Fibroblast of skin of right biceps (primary cell): ENCODE data around the gene TMEM101.
"Not testable (repeated sequence)": the region's sequence is repeated elsewhere in the genome, so short reads cannot be mapped to it uniquely, and the experiment has no call there.

Experiments used
- DNase-seq: peaks from one replicate; pipeline ENCODE4 v3.0.0-alpha.2; 2013

TMEM101 gene

DNA sequence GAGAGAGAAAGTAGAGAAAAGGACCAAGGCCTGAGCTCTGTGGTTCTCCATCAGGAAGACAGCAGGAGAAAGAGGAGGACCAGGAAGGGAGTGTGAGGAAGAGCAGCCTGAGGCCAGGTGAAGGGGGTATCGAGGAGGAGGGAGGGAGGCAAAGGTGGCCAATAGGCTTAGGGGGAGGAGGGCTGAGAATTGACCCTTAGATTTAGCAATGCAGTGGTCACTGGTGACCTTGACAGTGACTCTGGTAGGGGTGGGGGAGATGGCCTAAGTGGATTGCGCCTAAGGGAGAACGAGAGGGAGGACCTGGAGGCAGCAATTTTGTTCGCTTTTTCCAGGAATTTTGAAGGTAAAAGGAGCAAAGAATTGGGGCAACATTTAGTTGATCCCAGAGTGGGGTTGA, 15.7 kb downstream of the TMEM101 start:
- DNase-seq: no peak

DNA sequence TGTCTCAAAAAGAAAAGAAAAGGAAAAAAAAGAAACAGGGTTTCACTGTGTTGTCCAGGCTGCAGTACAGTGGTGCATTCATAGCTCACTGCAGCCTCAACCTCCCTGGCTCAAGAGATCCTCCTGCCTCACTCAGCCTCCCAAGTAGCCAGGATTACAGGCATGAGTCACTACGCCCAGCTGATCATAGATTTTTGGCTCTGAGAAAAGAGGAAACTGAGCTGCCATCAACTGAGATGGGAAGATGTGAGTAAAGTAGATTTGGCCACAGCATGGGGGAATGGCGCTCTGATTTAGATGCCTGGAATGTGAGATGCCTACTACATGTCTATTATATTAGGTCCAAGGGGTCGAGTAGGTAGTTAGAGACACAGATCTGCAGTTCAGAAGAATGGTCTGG, 16.2 kb downstream of the TMEM101 start:
- DNase-seq: peak; percentile 80

DNA sequence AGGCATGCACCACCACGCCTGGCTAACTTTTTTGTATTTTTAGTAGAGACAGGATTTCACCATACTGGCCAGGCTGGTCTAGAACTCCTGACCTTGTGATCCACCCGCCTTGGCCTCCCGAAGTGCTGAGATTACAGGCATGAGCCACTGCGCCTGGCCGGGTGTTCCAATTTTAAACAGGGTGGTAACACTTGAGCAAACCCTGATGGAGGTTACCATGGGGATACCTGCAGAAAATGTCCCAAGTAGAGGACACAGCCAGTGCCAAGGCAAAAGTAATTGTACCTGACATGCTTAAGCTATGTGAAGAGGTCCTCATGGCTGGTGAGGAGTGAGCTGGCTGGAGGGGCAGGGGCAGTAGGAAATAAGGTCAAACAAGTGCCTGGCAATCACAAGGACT, 17.6 kb downstream of the TMEM101 start:
- not testable (repeated sequence) for DNase-seq

DNA sequence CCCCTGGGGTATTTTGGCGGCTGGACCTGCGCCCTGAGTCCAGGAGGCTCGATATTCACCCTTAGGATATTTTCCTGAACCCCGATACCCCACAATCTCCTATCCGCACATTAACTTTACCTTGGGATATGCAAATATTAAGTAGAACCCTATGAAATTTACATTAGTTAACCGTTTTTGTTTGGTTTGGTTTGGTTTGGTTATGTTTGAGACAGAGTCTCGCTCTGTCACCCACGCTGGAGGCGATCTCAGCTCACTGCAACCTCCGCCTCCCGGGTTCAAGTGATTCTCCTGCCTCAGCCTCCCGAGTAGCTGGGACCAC, 19.7 kb downstream of the TMEM101 start:
- DNase-seq: no peak

DNA sequence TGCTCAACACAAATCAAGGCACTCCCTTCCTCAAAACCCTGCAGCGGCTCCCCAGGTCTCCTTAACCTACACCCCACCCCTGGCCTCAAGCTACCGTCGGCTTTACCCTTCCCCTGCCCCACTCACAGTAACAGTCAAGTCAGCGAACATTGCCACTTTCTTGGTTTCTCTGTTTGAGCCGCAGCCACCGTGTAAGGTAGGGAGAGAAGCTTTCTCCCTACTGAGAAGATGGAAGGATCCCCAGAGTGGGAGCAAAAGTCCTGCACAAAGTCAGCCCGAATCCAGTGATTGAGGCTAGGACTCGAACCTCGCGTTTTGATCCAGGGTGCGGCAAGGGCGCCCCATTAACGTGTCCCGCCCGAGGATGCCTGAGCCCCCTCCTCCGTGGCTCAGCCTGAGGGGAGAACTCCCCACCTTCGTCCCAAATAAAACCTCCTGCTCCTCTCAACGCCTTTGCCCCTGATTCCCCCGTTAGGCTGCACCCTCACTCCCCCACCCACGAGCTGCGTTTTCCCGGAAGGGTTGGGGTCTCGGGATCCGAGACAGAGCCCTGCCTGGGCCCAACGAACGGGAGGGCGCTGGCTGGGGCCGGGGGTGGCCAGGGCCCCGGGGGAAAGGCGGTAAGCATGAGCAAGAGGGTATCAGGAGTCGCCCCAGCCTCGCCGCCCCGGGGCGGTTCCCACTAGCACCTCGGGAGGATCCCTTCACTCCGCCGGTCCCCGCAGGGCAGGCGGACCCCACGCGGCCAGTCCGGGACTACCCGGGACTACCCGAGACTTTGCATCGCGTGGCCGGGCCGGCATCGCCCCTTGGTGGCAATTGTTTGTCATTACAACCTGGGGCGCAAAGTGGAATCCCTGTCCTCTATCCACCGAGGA, 20.3 kb downstream of the TMEM101 start:
- peak; percentile 65 for DNase-seq

DNA sequence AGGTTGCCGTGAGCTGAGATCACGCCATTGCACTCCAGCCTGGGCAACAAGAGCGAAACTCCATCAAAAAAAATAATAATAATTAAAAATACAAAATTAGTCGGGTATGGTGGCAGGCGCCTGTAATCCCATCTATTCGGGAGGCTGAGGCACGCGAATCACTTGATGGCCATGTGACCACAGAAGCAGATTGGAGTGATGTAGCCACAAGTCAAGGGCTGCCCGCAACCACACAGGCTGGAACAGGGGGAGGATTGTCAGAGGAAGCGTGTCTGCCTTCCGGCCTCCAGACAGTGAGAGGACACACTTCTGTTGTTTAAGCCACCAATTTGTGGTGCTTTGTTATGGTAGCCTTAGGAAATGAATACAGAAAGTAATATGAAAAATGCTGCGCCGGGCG, 22.1 kb downstream of the TMEM101 start:
- no peak for DNase-seq

DNA sequence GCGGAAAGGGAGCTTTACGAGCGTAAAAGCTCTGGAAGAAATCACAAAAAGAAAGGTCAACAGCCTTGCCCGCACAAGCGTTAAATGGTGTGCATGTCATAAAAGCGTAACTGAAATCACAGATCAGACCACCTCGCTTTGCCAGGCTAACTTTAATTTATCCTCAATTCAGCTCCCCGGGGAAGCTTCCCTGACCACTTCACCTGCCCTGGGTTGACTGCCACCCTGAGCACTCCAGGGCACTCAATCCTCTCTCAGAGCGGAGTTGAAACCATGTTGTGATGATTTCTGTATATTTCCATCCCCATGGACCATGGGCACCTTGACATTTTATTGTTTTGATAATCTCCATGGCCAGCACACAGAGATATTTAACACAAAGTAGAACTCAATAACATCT, 26.5 kb downstream of the TMEM101 start:
- no peak for DNase-seq

DNA sequence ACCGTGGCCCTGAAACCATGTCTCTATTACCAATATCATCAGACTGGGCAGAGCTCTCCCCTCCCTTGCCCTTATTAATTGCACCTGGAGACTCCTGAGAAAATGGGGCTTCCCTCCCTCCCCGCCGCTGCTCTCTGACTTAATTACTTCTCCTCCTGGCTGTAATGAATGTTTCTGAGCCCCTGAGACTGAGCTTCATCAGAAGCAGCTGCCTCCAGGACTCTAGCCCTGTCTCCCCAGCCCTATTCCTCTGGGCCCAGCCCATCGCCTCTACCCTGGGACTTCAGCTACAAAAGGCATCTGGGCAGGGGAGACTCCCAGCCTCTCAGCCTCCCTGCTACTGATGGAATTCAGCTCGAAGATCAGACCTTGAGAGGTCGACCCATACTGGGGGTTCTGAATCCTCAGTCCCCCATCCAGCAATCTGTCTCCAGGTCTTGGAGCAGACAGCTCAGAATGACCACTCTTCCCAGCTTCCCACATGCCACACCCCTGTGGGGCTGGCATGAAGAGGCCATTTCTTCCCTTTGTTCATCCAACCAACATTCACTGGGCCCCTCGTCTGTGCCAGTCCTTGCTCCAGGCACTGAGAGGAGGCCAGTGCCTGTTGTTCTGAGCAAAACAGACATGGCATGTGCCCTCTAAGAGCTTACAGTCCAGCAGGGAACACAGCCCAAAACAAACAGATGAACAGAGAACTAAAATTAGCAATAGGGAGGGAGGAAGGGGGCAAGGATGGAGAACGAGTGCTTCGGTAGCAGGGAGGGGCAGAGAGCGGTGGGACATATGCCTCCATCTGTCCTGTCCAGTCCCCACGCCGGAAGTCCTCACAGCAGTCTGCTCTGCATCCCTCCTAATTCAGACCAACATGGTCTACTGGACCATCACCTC, 27.4 kb downstream of the TMEM101 start:
- no peak for DNase-seq

DNA sequence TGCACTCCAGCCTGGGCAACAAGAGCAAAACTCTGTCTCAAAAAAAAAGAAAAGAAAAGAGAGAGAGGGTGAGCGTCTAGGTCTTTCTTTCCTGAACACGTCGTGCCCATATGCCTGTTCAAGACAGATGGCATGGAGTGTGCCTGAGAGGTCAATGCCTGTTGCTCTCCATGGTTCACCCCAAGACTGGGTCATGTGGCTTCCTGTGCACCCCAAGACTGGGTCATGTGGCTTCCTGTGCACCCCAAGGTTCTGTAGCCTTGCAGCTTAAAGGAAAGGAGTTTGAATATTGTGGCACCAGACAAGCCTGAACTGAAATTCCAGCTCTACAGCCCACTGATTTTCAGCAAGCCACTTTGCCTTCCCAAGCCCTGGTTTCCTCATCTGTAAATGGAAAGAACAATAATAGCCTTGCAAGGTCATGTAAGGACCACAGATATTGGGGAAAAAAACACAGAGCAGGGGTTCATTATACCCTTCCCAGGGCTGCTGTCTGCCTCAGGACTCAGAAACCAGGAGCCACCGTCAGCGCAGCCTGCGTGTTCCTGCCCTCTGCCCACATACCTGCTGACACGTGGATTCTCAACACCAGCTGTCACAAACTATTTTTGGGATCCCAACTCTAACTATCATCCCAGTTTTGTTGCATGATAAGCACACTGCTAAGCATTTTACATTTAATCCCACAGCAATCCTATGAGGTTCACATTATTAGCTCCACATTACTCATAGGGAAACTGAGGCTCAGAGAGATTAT, 28.4 kb downstream of the TMEM101 start:
- no peak for DNase-seq

DNA sequence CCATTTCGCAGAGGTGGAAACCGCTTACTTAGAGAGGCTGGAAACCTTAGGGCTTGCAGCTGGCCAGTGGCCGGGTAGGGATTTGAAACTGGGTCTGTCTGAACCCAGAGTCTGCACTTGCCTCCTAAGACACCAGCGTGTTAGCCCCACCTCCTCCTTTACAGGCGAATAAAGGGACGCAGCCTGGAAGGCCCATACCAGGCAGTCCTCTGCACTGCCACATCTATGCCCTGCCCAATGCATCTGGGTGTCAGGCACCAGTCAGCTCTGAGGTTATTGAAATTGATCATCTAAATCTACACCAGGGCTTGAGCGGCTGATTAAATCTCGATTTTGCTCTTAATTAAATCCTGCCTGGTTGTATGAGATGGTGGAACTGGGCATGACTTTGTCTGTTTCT, 30.2 kb downstream of the TMEM101 start:
- DNase-seq: no peak

DNA sequence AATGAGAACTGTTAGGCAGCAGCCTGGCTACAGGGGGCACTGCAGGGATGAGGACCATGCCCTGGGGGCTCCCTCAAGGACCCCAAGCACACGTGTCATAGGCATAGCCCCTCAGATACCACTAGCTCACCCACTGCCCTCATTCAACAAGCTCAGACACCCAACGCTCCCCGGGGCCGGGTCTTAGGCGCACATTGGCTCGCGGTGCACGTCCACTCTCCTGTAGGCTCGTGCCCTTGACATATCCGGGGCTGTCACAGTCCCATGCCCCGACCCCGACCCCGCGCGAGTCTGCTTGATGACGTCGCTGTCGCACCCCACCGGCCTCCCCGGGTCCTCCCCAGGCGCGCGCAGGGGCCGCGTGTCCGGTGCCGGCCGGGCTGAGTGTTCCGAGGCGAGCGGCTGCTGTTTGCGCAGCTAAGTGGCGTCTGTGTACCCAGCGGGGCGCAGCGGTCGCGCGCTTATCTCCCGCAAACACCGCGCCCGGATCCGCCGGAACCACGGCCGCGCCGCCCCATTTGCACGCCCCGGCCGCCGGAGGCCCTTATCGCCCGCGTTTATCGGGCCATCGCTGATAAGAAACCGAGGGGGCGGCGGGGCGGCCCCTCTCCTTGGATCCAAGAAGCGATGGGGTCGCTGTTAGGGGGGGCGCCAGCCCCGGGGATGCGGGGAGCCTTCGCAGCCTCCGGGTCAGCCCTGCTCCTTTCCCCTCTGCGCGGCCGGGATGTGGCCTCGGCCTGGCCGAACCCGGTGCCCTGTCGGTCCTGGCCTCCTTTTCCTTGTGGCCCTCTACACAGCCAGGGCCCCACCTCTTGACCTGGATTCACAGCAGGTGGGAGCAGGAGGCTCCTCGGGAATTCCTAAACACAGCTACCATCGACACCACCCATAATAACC, 31.0 kb downstream of the TMEM101 start:
- no peak for DNase-seq

DNA sequence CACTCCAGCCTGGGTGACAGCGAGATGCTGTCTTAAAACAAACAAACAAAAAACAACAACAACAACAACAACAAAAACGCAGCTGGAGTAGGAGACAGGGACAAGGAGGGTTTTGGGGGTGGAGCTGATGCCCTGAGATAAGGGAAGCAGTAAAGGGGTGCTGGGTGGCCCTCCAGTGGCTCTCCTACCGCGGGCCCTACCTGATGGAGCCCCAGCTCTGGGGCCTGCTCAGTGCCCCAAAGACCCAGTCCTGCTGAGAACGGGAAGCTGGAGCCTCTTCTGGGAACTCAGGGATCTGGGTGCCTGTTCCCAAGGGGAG, 31.6 kb downstream of the TMEM101 start:
- DNase-seq: no peak

DNA sequence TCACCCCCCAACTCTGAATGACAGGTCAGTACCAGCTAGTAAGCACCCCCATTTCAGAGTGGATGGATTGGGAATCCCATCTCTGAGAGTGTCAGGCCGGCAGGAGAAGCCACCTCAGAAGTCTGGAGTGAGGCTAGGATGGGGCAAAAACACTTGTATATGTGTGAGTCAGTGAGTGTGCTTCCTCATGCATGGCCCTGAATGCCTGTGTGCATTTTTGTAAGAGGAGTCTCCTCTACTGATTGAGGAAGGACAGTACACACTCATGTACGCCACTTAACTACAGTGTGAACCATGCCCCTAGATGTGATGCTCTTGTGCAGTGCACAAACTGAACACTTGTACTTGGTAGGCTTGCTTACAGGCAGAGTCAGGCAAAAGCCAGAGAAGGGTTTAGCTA, 32.6 kb downstream of the TMEM101 start:
- DNase-seq: no peak

DNA sequence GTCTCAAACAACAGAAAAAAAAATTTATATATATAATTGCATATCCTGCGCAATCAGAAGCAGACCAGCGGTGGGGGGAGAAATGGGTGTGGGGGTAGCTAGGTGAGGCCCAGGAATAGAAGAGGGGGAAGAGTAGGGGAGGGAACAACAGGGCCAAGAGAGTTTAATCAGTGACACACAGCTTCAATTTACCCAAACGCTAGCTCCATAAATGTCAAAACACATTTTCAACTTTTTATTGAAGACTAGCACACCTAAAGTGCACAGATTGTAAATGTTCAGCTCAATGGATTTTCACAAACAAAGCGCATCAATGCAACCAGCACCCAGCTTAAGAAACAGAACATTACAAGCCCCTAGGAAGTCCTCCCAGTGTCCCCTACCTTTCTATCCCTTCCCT, 35.1 kb downstream of the TMEM101 start:
- no peak for DNase-seq

DNA sequence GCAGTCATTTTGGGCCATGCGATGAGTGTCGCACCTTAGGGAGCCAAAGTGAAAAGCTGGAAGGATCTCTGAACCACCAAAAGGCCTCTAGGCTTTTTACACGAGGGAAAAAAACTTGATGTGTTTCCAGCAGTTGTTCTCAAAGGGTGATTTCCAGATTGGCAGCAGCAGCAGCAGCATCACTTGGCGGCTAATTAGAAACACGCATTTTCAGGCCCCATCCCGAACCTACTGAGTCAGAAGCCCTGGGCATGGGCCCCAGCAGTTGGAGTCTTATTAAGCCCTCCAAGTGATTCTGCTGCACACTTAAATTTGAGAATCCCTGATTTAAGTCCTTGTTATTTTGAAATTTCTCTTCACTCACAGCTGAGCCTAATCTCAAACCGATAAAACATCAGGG, 35.8 kb downstream of the TMEM101 start:
- peak; percentile 36 for DNase-seq

DNA sequence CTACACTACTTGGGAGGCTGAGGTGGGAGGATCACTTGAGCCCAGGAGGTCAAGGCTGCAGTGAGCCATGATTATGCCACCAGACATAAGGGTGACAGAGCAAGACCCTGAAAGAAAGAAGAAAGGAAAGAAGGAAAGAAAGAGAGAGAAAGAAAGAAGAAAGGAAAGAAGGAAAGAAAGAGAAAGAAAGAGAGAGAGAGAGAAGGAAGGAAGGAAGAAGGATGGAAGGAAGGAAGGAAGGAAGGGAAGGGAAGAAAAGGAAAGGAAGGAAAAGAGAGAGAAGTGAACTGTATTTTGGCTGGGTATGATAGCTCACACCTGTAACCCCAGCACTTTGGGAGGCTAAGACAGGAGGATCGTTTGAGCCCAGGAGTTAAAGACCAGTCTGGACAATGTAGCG, 36.7 kb downstream of the TMEM101 start:
- DNase-seq: no peak

DNA sequence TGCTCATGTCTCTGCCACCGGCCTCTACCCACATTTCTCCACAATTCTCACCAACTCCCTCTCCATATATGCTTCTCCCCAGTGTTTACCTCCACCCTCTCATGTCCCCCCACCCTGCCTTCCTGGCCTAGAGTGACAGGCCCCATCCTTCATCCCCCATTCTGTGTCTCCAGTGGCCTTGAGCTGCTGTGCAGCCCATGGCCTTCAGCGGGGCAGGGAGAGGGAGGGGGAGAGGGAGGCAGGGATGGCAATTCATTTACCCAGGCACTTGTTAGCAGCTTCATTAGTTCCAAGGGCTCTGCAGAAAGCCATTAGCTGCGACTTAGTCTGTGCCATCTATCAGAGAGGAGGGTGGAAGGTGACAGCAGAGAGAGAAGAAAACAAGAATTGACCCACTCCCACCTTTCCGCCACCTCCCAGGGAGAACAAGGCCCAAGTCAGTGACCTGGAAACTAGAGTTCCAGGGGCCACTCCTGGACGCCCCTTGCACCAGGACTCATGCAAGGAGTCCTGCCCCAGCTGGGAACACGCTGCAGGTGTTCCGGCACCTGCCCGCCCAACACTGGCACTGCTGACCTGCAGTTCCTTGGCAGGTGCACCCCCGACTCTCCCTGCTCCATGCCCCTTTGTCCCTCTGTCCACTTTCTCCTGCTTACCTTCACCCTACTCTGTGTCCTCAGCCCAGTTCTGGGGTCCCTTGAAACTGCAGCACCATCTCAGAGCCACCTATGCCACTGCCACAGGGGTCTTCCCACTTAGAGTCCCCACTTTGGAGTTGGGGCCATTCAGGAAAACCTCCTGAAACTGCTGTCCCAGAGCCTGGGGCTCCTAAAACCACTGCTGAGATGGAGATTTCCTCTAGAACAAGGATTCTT, 37.6 kb downstream of the TMEM101 start:
- no peak for DNase-seq

DNA sequence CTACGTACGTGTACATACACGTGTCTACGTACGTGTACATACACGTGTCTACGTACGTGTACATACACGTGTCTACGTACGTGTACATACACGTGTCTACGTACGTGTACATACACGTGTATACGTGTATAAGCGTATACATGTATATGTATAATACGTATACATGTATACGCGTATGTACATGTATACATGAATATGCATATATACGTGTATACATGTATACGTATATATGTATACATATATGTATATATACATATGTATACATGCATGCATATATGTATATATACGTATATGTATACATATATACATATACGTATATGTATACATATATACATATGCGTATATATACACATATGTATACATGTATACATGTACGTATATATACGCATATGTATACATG, 38.9 kb downstream of the TMEM101 start:
- no peak for DNase-seq

DNA sequence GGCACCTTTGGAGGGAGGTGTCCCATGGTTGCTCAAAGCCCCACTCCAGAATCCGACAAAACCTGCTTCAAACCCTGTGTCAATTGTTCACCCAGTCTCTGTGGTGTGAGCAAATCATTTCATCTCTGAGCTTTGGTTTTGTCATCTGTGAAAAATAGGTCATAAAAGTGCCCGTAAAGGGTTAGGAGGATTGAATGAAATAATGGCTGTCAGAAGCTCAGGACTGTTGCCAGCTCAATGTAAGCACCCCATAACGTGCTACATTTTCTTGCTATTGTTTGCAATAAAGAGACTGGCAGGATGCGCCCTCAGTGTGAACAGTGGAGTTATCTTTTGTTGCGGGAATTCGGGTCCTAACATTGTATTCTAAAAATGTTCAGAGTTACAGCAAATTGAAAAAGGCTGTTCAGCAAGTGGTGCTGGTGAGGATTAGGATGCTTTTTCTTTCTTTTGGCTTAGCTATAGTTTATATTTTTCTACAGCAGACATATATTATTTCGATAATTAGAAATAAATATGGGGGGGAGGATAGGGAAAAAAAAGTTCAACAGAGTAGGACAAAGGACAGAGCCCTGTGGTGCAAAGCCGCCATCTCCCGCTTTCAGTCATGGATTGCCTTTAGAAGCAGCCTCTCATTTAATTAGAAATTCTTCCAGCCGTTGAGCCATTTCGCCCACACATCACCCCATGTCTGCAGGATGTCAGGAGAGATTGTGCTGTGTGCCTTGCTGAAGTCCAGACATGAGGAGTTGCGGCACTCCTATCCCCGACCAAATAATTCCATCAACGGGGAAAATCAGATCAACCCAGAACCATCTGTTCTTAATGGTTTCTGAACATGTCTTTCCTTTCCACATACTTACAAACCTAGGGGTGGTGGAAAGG, 40.1 kb downstream of the TMEM101 start:
- DNase-seq: no peak

DNA sequence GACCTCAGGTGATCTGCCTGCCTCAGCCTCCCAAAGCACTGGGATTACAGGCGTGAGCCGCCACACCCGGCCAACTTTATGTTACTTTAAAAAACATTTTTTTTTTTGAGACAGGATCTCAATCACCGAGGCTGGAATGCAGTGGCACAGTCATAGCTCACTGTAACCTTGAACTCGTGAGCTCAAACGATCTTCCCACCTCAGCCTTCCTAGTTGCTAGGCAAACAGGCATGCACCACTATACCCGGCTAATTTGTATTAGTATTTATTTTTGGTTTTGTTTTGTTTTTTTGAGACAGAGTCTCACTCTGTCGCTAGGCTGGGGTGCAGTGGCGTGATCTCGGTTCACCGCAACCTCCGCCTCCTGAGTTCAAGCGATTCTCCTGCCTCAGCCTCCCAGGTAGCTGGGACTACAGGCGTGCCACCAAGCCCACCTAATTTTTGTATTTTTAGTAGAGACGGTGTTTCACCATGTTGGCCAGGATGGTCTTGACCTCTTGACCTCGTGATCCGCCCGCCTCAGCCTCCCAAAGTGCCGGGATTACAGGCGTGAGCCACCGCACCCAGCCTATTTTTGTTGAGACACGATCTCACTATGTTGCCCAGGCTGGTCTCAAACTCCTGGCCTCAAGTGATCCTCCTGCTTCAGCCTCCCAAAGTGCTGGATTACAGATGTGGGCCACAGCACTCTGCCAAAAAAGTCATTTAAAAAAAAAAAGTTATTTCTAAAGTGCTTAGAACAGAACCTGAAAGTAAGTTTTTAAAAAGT, 42.1 kb downstream of the TMEM101 start:
- DNase-seq: not testable (repeated sequence)
